GM20000 (cell line): ENCODE measurements around the gene HIP1R.

ENCODE experiments used
- DNase-seq: peaks from one replicate; pipeline ENCODE4 v3.0.0; 2012; ENCODE audit warnings: low spot score
- TF ChIP-seq, protein P1 (sequence below): IDR thresholded peaks from 2 replicates; pipeline ENCODE4 v1.5.1; 2012; ENCODE audit warnings: mild to moderate bottlenecking, control low read depth; ENCODE audit errors: extremely low read depth, missing control alignments

Gene HIP1R

DNA sequence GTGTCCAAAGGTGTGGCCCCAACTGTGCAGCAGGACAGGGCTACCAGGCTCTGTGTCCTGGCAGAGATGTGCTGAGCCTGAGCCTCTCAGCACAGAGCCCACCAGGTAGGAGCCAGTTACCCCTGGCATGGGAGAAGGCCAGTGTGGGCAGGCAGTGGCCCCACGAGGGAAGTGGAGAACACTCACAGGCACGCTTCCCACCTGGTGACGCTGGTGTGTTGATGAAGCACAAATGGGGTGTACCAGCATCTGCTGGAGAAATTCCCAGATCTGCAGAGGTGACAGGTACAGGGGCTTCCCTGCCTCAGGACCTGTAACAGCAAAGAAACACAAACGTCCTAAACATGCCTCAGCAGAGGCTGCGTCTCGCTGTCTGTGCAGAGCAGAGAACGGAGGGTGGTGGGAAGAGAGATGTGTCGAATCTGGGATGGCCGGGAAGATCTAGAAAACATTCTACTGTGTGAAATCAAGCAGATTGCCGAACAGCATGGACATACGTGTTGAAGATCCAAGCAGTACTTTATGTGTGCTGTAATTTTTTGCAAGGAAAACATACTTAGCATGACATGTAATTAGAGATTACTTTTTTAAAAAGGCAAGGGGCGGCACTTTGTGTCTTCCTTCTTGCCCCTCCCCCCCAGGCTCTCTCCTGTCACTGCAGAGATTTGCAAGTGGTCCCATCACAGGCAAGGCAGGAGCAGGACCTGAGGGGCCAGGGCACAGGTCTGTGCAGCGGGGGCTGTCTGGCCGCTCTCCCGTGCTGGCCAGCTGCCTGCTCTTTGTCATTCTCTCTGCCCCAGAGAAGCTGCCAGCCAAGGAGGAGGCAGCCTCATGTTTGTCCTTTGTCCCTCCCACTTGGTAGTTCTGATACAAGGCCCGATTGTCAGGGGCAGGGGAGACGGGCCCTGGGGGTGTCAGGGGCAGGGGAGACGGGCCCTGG, 17.3 kb downstream of the HIP1R start:
- no peak for DNase-seq
- TF ChIP-seq, protein P1, sequence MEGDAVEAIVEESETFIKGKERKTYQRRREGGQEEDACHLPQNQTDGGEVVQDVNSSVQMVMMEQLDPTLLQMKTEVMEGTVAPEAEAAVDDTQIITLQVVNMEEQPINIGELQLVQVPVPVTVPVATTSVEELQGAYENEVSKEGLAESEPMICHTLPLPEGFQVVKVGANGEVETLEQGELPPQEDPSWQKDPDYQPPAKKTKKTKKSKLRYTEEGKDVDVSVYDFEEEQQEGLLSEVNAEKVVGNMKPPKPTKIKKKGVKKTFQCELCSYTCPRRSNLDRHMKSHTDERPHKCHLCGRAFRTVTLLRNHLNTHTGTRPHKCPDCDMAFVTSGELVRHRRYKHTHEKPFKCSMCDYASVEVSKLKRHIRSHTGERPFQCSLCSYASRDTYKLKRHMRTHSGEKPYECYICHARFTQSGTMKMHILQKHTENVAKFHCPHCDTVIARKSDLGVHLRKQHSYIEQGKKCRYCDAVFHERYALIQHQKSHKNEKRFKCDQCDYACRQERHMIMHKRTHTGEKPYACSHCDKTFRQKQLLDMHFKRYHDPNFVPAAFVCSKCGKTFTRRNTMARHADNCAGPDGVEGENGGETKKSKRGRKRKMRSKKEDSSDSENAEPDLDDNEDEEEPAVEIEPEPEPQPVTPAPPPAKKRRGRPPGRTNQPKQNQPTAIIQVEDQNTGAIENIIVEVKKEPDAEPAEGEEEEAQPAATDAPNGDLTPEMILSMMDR = no peak

DNA sequence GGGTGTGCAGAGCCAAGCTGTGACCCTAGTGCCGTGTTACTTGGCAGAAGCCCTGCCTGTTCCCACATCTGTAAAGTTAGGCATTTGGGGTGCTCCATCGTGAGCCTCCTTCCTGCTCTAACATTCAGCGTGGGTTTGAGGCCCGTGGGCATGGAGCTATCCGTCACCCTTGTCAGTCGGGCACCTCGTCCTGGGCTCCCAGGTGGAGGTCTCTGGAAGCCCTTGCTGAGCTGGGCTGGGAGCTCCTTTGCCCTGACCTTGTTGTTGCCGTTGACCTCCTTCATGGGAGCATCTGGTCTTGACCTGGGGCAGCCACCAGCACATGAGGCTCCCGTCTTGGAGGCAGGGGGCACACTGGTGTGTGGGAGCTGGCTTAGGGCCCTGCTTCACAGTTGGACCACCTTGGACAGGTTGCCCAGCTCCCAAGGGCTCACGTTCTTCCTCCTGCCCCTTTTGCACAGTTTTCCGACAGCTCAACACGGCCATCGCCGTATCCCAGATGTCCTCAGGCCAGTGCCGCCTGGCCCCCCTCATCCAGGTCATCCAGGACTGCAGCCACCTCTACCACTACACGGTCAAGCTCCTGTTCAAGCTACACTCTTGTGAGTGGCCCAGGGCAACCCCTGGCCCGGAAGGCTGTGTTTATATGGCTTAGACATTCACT, 18.5 kb downstream of the HIP1R start:
- TF ChIP-seq, protein P1 = no peak
- no peak for DNase-seq

DNA sequence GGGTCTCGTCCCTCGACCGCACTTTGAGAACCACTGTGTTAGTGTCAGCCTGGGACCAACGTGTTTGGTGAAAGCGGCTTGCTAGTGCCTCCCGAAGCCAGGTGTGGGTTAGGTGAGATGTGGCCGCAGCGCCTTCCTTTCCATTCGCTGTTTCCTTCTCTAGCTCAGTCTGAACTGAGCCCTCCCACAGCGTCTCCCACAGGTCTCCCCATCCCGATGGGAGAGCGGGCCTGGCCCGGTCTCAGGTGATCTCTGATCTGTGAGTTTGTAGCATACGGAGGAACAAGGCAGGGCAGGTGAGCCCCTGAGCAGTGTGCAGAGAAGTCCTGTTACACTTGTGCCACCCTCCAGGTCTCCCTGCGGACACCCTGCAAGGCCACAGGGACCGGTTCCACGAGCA, 19.3 kb downstream of the HIP1R start:
- TF ChIP-seq, protein P1 = no peak
- DNase-seq = no peak

DNA sequence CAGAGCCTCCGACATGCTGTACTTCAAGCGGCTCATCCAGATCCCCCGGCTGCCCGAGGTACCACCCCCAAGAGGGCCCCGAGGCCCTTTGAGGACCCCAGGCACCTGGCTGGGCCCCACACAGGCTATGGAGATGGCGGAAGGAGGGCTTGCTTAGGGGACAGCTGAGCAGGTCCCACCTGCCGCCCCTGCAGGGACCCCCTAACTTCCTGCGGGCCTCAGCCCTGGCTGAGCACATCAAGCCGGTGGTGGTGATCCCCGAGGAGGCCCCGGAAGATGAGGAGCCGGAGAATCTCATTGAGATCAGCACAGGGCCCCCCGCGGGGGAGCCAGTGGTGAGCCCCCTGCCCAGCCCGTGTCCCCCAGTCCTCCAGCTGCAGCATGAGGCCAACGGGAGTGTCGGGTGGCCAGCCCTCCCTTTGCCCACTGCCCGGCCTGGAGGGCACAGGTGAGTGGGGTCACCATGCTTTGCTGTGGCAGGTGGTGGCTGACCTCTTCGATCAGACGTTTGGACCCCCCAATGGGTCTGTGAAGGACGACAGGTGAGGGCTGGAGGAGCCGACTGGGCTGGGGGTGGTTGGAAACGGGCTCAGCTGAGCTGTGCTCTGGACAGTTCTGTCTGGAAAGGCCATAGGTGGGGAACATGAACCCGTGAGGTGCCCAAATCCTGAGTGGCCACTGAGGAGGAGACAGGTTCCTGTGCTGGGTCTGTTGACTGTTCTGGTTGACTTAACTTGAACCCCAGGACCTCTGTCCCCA, 20.0 kb downstream of the HIP1R start:
- no peak for DNase-seq
- TF ChIP-seq, protein P1 = no peak

DNA sequence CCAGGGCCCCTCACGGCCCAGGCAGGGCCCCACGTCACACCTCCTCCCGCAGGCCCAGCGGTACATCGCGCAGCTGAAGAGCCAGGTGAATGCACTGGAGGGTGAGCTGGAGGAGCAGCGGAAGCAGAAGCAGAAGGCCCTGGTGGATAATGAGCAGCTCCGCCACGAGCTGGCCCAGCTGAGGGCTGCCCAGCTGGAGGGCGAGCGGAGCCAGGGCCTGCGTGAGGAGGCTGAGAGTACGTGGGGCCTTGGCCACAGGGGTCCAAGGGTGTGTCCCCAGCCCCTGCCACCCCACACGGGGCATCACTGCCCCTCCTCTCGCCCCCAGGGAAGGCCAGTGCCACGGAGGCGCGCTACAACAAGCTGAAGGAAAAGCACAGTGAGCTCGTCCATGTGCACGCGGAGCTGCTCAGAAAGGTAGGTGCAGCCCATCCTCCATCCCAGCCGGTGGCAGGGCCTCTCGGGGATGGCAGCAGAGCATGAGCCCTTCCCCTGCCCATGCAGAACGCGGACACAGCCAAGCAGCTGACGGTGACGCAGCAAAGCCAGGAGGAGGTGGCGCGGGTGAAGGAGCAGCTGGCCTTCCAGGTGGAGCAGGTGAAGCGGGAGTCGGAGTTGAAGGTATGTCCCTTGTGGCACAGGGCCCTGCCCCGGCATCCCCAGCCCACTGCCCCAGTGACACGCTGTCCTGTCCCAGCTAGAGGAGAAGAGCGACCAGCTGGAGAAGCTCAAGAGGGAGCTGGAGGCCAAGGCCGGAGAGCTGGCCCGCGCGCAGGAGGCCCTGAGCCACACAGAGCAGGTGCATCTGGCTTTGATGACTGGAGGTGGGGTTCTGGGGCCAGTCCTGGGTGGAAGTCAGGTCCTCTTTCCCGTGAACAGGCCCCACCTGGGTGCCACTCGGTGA, 20.9 kb downstream of the HIP1R start:
- TF ChIP-seq, protein P1 = no peak
- DNase-seq = no peak

DNA sequence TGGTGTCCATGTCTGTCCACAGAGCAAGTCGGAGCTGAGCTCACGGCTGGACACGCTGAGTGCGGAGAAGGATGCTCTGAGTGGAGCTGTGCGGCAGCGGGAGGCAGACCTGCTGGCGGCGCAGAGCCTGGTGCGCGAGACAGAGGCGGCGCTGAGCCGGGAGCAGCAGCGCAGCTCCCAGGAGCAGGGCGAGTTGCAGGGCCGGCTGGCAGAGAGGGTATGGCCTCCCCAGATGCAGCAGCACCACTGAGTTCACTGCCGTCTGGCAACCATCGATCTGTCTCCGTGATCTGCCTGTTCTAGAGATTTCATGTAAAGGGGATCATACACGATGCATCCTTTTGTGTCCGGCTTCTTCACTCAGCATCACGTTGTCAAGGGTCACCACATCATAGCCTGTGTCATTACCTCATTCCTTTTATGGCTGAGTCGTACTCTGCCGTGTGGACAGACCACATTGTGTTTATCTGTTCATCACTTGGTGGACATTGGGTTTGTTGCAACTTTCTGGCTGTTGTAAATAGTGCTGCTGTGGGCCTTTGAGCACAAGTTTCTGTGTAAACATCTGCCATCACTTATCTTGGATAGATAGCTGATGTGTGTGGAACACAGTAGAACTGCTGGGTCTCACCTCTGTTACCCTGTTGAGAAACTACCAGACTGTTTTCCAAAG, 21.9 kb downstream of the HIP1R start:
- TF ChIP-seq, protein P1 = no peak
- no peak for DNase-seq
